ENCODE results near the gene FOXP1. TPM values are rescaled to one million over a fixed set of nuclear protein-coding genes. Genes with fewer than 3 reads are reported as not detected.

Gene FOXP1
- total and polyA plus RNA-seq, 2 experiments from 2014 or later, result 76.8 to 99.8 TPM

DNA sequence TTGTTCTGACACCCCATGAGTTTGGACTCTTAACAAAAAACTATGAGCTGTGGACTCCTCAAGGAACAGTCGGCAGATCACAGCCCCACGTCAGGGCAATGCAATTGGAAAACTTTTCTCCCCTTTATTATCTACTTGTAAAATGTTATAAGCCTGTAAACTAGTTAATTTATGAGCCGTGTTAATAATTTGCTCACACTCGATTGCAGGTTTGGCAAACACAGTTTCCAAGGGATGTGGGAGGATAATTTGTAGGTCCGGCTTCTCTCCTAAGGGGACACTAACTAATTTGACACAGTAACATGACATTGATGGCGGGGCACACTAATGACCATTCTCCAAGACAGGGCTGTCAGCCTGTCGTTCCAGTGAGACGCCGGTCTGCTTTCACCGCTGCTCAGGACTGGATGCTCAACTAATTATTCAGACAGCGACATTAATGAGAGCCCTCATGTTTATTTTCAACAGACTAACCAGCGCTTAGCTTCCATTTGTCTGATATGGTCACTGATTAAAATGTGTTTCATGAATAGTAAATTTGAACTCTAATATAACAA, 222.1 kb downstream of the FOXP1 start:
- Histone ChIP-seq H3K27ac (peak overlapping the region; percentile 19), H3K4me1 (ENCODE audit: insufficient read depth) (peaks cover 4% of the 10 kb centered on the region), H3K9me3 (ENCODE audit: low read depth) (no peaks in the 10 kb centered on the region), H2AFZ (no peak overlapping the region), H3K36me3 (replicated peaks; ENCODE audit: insufficient read depth, low read depth) (no peaks in the 10 kb centered on the region), H4K20me1 (ENCODE audit: insufficient read depth, poor library complexity, severe bottlenecking) (no peaks in the 10 kb centered on the region), H3K79me2 (peaks cover 8% of the 10 kb centered on the region), H3K27me3 (no peaks in the 10 kb centered on the region), H3K4me2 (peak overlapping the region; percentile 62), H3K4me3 (no peak overlapping the region), H3K9me2 (replicated peaks; ENCODE audit: insufficient read depth) (no peaks in the 10 kb centered on the region)
- TF ChIP-seq EZH2phosphoT487 (IDR thresholded peaks at IDR 0.05; ENCODE audit: low read depth, severe bottlenecking, unreplicated experiment) (no peak), EZH2 (IDR thresholded peaks at IDR 0.05; ENCODE audit: borderline replicate concordance) (no peak)
- TF ChIP-seq, protein P1, sequence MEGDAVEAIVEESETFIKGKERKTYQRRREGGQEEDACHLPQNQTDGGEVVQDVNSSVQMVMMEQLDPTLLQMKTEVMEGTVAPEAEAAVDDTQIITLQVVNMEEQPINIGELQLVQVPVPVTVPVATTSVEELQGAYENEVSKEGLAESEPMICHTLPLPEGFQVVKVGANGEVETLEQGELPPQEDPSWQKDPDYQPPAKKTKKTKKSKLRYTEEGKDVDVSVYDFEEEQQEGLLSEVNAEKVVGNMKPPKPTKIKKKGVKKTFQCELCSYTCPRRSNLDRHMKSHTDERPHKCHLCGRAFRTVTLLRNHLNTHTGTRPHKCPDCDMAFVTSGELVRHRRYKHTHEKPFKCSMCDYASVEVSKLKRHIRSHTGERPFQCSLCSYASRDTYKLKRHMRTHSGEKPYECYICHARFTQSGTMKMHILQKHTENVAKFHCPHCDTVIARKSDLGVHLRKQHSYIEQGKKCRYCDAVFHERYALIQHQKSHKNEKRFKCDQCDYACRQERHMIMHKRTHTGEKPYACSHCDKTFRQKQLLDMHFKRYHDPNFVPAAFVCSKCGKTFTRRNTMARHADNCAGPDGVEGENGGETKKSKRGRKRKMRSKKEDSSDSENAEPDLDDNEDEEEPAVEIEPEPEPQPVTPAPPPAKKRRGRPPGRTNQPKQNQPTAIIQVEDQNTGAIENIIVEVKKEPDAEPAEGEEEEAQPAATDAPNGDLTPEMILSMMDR (IDR thresholded peaks at IDR 0.05; ENCODE audit: poor library complexity), result no peak
- WGBS (ENCODE audit: low lambda C conversion rate, missing lambda C conversion rate), result 50% methylated on average over 12 of the region's 12 CpGs
- peak; percentile 13 for DNase-seq (ENCODE audit: low spot score)

DNA sequence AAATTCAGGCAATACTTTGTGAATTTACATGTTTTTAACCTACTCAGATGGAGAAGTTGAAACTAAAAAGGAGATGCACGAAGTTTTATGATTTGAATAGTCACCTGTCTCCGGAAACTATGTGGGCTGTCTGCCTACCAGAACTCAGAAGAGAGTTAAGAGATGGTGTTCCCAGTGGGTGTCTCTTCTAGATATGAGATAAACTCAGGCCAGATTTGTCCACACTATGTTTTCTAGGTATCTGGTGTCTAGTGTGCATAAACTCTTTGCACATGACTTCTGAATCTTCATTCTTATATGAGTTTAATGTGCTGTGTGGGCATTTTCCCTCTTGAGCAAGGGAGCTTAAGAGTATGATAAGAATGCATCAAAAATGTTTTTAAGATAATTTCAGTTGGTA, 222.8 kb downstream of the FOXP1 start:
- Histone ChIP-seq H3K36me3 (replicated peaks; ENCODE audit: insufficient read depth, low read depth) (no peaks in the 10 kb centered on the region), H4K20me1 (ENCODE audit: insufficient read depth, poor library complexity, severe bottlenecking) (no peaks in the 10 kb centered on the region), H3K4me2 (peak overlapping the region; percentile 62), H3K27me3 (no peaks in the 10 kb centered on the region), H3K4me1 (ENCODE audit: insufficient read depth) (peaks cover 4% of the 10 kb centered on the region), H3K79me2 (peaks cover 5% of the 10 kb centered on the region), H3K9me3 (ENCODE audit: low read depth) (no peaks in the 10 kb centered on the region), H2AFZ (no peak overlapping the region), H3K27ac (peak overlapping the region; percentile 19), H3K9me2 (replicated peaks; ENCODE audit: insufficient read depth) (no peaks in the 10 kb centered on the region), H3K4me3 (no peak overlapping the region)
- TF ChIP-seq, protein P1 (IDR thresholded peaks at IDR 0.05; ENCODE audit: poor library complexity), result no peak
- no peak for TF ChIP-seq EZH2 (IDR thresholded peaks at IDR 0.05; ENCODE audit: borderline replicate concordance)
- no peak for TF ChIP-seq EZH2phosphoT487 (IDR thresholded peaks at IDR 0.05; ENCODE audit: low read depth, severe bottlenecking, unreplicated experiment)
- WGBS (ENCODE audit: low lambda C conversion rate, missing lambda C conversion rate), result 77% methylated on average over 2 of the region's 2 CpGs
- DNase-seq (ENCODE audit: low spot score), result no peak

DNA sequence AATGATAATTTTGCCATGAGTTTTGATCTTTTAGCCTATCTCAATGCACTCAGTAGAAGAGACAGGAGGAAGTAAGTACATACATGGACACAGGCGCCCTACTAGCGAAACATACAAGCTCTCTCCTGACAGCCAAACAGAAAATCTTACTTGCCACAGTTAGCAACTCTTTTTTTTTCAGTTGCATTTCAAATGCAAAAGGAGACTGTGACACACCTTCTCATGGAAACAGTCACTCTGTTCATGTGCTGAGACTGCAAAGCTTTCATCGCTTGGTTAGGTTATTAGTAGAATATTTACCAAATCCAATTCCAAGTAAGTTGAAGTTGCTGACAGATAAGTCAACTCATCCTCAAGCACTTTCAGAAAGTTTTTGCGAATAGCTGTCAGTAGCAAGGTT, 223.3 kb downstream of the FOXP1 start:
- Histone ChIP-seq H3K27ac (peak overlapping the region; percentile 19), H3K79me2 (peaks cover 5% of the 10 kb centered on the region), H3K4me3 (no peak overlapping the region), H3K4me2 (peak overlapping the region; percentile 62), H3K4me1 (ENCODE audit: insufficient read depth) (peaks cover 4% of the 10 kb centered on the region), H3K9me2 (replicated peaks; ENCODE audit: insufficient read depth) (no peaks in the 10 kb centered on the region), H3K36me3 (replicated peaks; ENCODE audit: insufficient read depth, low read depth) (no peaks in the 10 kb centered on the region), H3K27me3 (no peaks in the 10 kb centered on the region), H4K20me1 (ENCODE audit: insufficient read depth, poor library complexity, severe bottlenecking) (no peaks in the 10 kb centered on the region), H2AFZ (no peak overlapping the region), H3K9me3 (ENCODE audit: low read depth) (no peaks in the 10 kb centered on the region)
- 92% methylated on average over 4 of the region's 4 CpGs for WGBS (ENCODE audit: low lambda C conversion rate, missing lambda C conversion rate)
- TF ChIP-seq EZH2 (IDR thresholded peaks at IDR 0.05; ENCODE audit: borderline replicate concordance) (no peak), EZH2phosphoT487 (IDR thresholded peaks at IDR 0.05; ENCODE audit: low read depth, severe bottlenecking, unreplicated experiment) (no peak)
- TF ChIP-seq, protein P1 (IDR thresholded peaks at IDR 0.05; ENCODE audit: poor library complexity), result no peak
- DNase-seq (ENCODE audit: low spot score), result no peak
